Activated CD4-positive, alpha-beta T cell treated with anti-CD3 and anti-CD28 coated beads, Interleukin-2, amount 50 U/mL, for 48 hours (primary cell): ENCODE results near the gene IRS1.

Experiments
- DNase-seq, 2 experiments: peaks; one replicate each; pipeline ENCODE4 v3.0.0-alpha.2; 2020

The IRS1 gene

GRCh38 chr2:226717719-226718118, 81.9 kb downstream of the IRS1 start:
- DNase-seq: no peak

GRCh38 chr2:226716126-226716525, 83.5 kb downstream of the IRS1 start:
- DNase-seq: no peak

- DNase-seq: no peak
Observed at GRCh38 chr2:226715347-226715990, 84.2 kb downstream of the IRS1 start.

- DNase-seq: no peak
Observed at GRCh38 chr2:226712941-226713340, 86.7 kb downstream of the IRS1 start.

- no peak for DNase-seq
Observed at GRCh38 chr2:226711606-226712296, 87.9 kb downstream of the IRS1 start.

GRCh38 chr2:226707499-226707898, 92.1 kb downstream of the IRS1 start:
- no peak for DNase-seq

DNA sequence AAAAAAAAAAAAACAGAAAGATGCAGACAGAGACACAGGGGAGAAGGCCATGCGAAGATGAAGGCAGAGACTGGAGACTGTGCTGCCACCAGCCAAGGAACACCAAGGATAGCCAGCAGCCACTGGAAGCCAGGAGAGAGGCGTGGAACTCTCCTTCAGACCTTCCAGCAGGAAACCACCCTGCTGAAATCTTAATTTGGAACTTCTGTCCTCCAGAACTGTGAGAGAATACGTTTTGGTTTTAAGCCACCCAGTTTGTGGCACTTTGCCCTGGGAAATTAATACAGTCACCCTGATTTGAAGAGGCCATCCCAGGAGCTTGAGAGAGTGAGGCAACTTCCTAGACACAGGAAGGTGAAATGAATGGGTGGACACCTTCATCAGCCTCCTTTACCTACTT, 93.7 kb downstream of the IRS1 start:
- no peak for DNase-seq

- DNase-seq: no peak
Observed at GRCh38 chr2:226705133-226705886, 94.3 kb downstream of the IRS1 start.

DNA sequence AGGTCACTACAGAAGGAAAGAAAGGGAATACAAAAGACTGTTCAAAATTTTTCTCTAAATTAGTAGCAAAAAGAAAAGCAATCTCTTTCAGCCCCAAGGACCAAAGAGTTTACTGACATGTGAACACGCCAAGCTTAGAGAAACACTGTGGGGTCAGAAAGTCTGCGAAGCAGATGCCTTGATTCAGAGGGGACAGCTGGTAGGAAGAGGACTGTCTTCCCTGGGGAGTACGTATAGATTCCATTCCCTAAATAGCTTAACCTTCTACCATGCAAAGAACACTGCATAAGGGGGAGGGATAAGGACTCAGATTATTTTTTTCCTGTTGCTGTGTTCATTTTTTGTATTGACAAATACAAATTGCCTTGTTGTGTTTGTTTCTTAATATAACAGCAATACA, 96.1 kb downstream of the IRS1 start:
- no peak for DNase-seq

DNA sequence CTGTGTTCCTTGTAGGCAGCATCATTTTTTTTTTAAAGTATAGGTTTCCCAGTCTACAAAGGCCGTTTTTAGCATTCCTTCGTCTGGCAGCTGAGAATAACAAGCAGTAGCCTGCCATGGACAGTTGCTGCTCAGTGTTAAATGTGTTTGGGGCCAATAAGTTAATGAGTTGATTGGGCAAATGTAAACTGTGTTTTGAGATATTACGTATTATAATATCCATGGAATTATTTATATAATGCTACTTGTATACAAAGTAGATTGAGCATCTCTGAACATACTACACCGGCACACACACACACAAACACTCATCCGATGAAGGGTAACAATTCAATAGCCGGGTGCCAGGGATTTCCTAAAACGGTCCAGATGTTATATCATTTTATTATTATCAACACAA, 97.2 kb downstream of the IRS1 start:
- DNase-seq: no peak

GRCh38 chr2:226701052-226701451, 98.6 kb downstream of the IRS1 start:
- DNase-seq: peak in 1 of 2 experiments; percentile 20

- no peak for DNase-seq
Observed at GRCh38 chr2:226699321-226699720, 100.3 kb downstream of the IRS1 start.

- no peak for DNase-seq
Observed at GRCh38 chr2:226698671-226699070, 100.9 kb downstream of the IRS1 start.

DNA sequence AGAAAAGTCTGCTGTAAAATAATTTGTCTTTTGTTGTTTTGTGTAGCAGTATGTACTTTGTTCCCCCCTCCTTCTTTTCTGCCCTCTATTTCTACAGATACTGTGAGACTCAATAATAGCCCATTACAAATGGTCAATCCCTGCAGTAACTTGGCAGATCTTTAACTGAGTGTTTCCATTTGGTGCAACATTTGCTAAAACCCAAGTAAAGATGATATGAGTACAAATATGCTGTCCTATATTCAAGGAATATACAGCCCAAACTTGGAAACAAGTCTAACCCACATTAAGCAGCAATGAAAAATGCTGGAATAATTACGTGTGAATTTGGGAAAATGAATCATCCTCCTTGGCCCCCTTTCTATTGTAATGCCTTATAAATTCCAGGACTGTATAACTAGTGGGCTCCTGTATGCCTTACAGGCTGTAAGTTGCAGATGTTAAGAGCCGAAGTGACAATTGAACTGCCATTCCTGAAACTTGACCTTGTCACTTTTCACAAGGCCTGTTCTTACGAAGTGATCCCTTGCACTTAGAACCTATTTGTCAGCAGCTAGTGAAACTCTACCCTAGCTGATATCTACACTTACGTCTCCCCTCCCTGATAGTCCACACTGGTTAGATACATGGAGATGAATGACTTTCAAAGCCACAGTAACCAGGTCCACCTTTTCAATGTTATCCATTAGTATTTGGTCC, 104.9 kb downstream of the IRS1 start:
- no peak for DNase-seq

DNA sequence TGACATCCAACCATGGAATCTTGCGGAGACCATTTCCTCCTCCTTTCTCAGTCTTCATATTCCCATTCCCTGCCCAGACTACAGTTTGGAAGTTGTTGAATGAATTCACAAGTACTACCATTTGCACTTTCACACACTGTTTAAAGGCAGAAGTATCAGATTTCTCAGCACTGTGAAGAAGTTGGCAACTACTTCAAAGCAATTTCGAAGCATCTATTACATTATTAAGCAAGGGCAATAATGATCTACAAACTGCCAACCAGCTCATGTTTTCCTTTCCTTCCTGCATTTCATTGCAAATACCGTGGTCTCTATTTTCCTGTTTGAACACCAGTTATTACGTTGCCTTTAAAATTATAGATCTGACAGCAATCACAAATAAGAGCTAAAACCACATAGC, 105.5 kb downstream of the IRS1 start:
- DNase-seq: no peak

DNA sequence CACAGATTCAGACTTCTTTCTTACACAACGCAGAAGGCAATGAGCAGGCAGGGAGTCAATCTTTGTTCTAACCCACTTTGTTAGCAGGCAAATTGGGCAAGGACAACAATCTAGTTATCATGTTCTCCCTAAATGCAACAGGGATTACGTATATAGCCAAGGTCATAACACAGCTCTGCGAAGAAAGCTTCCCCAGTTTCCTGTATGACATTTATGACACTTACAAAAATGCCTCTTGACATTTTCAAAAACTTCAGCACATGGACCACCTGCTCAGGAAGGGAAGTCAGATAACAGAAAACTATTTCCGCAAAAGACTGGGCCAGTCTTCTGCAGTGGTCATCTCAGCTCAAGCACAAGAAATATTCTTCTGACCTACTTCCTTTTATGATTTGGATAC, 106.1 kb downstream of the IRS1 start:
- DNase-seq: no peak

DNA sequence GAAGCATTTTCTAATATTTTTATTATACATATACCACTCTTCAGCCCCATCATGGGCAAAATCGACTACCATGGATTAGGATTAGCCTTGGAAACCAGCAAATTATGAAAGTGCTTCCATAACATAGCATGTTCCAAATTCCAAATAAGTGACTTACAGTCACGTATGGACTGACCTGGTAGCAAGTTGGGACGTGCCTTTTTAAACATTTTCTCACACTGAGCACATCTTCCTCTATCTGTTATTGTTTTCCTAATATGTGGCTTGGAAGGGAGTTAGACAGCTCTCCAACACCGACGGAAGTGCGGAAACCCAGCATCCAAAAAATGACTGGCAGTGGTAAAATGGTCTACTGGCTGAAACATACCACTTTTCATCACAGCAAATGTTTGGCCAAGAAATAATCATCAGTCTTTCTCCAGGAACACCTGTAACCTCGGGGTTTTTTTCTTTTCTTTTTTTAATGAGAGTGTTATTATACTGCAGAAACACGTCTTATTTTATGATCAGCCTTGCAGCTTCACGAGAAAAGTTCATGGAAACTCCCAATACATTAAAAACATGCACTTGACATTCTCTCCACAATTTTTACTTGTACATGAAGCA, 107.0 kb downstream of the IRS1 start:
- no peak for DNase-seq

DNA sequence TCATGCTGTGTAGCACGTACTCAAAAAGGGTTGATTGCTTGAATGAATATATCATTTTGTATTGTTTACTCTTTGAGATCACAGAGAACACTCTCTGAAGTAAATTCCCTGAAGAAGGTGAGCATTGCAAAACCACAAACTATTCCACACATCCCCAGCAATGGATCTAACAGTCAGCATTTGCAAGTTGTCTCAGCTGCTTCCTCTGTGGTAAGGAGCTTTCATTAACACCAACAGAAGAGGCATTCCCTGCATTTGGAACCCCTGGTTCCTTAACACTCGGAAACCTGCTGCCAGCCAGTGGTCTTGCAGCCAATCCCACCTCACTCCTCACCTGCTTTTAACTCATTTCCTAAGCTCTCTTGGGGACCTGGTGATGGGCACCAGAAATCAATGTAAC, 108.4 kb downstream of the IRS1 start:
- no peak for DNase-seq

GRCh38 chr2:226690461-226691024, 109.1 kb downstream of the IRS1 start:
- DNase-seq: no peak

DNA sequence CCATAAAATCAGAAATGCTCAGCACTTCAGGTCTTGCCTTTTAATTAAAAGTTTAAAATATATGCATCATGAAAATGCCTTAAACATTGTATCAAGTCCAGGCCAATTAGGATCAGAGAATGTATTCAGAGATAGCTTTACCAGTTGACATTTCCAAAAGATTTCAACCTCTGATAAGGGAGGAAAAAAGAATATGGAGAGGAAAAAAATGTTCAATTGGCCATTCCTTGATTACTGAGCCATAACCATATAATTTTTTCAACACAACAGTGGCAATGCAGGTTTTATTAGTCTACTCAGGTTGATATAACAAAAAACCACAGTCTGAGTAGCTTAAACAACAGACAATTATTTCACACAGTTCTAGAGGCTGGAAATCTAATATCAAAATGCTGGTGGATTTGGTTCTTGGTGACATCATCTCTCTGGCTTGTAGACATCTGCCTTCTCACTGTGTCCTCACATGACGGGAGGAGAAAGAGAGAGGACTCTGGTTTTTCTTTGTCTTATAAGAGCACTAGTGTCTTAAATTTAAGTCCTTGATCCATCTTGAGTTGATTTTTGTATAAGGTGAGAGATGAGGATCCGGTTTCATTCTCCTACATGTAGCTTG, 111.9 kb downstream of the IRS1 start:
- no peak for DNase-seq

- no peak for DNase-seq
Observed at GRCh38 chr2:226684563-226684959, 115.1 kb downstream of the IRS1 start.

DNA sequence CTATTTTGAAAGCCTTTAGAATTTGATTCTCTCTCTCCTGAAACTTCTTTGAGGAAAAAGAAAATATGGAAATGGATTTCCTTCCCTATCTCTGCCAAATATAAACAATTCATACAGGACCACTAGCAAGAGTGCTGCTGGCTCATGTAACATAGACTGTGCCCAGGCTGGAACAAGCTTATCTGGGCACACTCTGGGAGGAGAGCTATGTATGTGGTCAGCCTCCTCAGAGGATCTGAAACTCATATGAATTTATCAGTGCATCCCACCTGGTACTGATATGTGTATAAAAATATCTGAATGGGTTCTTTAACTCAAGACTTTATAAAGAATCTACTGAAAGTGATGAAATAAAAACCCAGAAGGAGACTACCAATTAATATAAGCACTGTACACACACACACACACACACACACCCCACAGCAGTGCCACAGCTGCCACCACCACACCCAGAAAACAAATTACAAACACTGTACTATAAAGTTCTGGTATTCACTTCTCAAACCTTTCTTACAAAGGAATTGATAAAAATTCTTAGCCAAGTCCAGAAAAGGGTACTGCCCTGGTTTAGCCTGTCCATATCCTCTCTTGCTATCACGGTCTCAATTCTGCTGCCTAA, 115.6 kb downstream of the IRS1 start:
- DNase-seq: no peak
